DND-41 (cell line): ENCODE measurements around the gene SLC28A3.

ENCODE experiments used
- CTCF ChIP-seq: IDR thresholded peaks from 2 replicates; pipeline ENCODE4 v1.5.1; 2012; ENCODE audit warnings: borderline replicate concordance, low read length, moderate library complexity, mild to moderate bottlenecking; ENCODE audit not compliant: poor library complexity, severe bottlenecking; ENCODE audit errors: extremely low read depth
- EZH2 ChIP-seq: IDR thresholded peaks from 3 replicates; pipeline ENCODE4 v1.6.1; 2012; ENCODE audit warnings: borderline replicate concordance, low read depth, mild to moderate bottlenecking, moderate library complexity, low read length, inconsistent platforms; ENCODE audit not compliant: severe bottlenecking

GRCh38 chr9:84343111-84343521, 2.6 kb upstream of the SLC28A3 start:
- no peak for TF ChIP-seq CTCF
- no peak for TF ChIP-seq EZH2
